ENCODE data around the gene ZNF827.

Gene ZNF827

GRCh38 chr4:145819101-145819852 lies 119.3 kb downstream of the ZNF827 start:
- no peaks in the 10 kb centered on the region for H3K9me3 Mint-ChIP-seq
- no peak overlapping the region for H3K27ac Mint-ChIP-seq
- H3K4me3 Mint-ChIP-seq, result no peak overlapping the region
- DNase-seq, result no peak
- peaks cover 15% of the 10 kb centered on the region for H3K36me3 Mint-ChIP-seq (ENCODE audit: insufficient read depth)
- no peak for ATAC-seq (replicated peaks)
- peaks cover 0 to 2% of the 10 kb centered on the region in 2 donors for H3K4me1 Mint-ChIP-seq (ENCODE audit: low read depth in 2 of 2)
- no peaks in the 10 kb centered on the region for H3K27me3 Mint-ChIP-seq

DNA sequence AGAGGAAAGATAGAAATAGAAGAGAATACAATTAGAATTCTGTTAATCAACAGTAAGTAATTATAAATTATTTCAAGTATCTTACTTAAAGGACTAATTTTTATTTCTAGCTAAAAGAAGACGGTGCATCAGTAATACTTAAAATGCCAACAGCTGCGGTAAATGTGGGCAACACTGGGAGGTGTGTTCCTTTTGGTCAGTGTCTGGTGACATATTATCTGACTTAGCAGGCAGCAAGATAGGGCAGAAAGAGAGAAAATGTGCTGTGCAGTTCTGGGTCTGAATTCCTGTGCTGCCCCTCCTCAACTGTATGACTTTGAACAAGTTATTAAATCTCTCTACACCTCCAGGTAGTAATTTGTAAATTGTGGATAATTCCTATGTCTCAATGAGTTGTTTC lies 120.6 kb downstream of the ZNF827 start:
- Mint-ChIP-seq H3K4me1 (ENCODE audit: low read depth in 2 of 2) (peaks cover 0 to 2% of the 10 kb centered on the region in 2 donors), H3K36me3 (ENCODE audit: insufficient read depth) (peaks cover 17% of the 10 kb centered on the region)

DNA sequence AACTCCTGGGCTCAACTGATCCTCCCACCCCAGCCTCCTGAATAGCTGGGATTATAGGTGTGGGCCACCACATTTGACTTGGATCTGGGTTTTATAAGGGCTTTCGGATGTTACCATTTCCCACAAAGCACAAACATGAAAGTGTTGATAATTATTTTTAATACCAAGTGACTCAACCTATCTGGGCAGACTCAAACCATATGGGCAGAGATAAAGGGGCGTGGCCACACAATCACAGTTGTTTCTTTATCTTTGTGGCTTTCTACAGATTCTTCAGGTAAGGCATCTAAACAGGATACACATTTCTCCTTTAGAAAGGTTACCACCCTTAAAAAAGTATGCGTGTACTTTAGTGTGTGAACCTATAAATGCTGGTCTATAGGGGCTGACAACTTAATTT lies 122.5 kb downstream of the ZNF827 start:
- peaks cover 0 to 2% of the 10 kb centered on the region in 2 donors for H3K4me1 Mint-ChIP-seq (ENCODE audit: low read depth in 2 of 2)
- H3K27me3 Mint-ChIP-seq, result no peaks in the 10 kb centered on the region
- no peaks in the 10 kb centered on the region for H3K9me3 Mint-ChIP-seq
- H3K27ac Mint-ChIP-seq, result no peak overlapping the region
- peaks cover 9% of the 10 kb centered on the region for H3K36me3 Mint-ChIP-seq (ENCODE audit: insufficient read depth)
- ATAC-seq (replicated peaks) (no peak), DNase-seq (no peak)
- H3K4me3 Mint-ChIP-seq, result no peak overlapping the region

More for the DNA sequence above, 120.6 kb downstream of the ZNF827 start:
- H3K9me3 Mint-ChIP-seq, result no peaks in the 10 kb centered on the region
- DNase-seq (no peak), ATAC-seq (replicated peaks) (no peak)
- H3K27ac Mint-ChIP-seq, result no peak overlapping the region
- no peak overlapping the region for H3K4me3 Mint-ChIP-seq
- H3K27me3 Mint-ChIP-seq, result no peaks in the 10 kb centered on the region

DNA sequence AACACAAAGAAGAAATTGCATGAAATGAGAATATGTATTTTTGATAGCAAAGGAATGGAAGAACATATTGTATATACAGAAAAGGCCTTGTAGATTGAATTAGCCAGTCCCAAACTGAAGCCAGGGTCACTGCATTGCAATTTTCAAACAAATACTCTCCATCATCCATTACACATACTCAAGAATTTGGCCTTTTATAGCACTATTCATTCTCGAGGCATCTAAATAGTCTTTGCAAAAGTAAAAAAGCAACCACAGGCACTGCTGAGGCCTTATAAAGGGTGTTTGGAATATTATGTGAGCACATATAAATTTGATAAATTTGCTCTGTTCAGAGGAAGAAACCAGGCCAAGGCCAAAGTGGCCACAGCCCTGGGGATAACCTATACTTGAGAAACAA lies 123.0 kb downstream of the ZNF827 start:
- H3K4me3 Mint-ChIP-seq, result no peak overlapping the region
- no peak overlapping the region for H3K27ac Mint-ChIP-seq

DNA sequence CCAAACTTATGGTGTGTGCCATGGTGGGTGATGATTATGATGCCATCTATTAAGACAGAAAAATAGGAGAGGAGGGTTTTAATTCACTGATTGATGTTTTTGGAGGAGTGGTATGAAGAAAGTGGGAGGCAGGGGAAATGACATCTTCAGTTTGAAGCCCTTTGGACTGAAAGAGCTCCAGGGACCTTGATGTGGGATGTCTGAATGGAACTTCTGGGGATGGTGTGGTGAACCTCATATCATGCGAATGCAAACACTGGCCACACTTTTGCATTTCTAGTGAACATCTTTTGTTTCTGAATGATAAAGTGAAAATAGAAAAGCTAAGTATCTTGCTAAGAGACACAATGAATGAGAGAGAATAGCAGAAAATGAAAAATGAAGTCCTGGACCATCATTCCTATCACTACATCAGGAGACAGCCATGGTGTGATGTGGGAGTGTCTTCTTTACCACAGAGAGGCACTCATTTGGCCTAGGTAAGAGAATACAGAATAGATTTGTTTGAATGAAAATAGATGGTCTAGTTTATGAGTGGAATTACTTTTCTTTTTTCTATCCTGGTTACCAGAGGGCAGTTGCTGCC lies 123.5 kb downstream of the ZNF827 start:
- peaks cover 0 to 2% of the 10 kb centered on the region in 2 donors for H3K4me1 Mint-ChIP-seq (ENCODE audit: low read depth in 2 of 2)
- no peak for DNase-seq
- H3K9me3 Mint-ChIP-seq, result peaks cover 0 to 2% of the 10 kb centered on the region in 2 donors
- H3K4me3 Mint-ChIP-seq, result no peak overlapping the region
- H3K27ac Mint-ChIP-seq, result no peak overlapping the region
- peaks cover 10% of the 10 kb centered on the region for H3K36me3 Mint-ChIP-seq (ENCODE audit: insufficient read depth)
- no peak for ATAC-seq (replicated peaks)
- H3K27me3 Mint-ChIP-seq, result no peaks in the 10 kb centered on the region

More for the DNA sequence above, 123.0 kb downstream of the ZNF827 start:
- Mint-ChIP-seq H3K4me1 (ENCODE audit: low read depth in 2 of 2) (peaks cover 0 to 2% of the 10 kb centered on the region in 2 donors), H3K27me3 (no peaks in the 10 kb centered on the region), H3K36me3 (ENCODE audit: insufficient read depth) (peaks cover 10% of the 10 kb centered on the region), H3K9me3 (no peaks in the 10 kb centered on the region)
- DNase-seq (no peak), ATAC-seq (replicated peaks) (no peak)

GRCh38 chr4:145814246-145814645 lies 124.4 kb downstream of the ZNF827 start:
- Mint-ChIP-seq H3K27ac (no peak overlapping the region), H3K27me3 (no peaks in the 10 kb centered on the region), H3K36me3 (ENCODE audit: insufficient read depth) (peaks cover 10% of the 10 kb centered on the region), H3K9me3 (peaks cover 0 to 2% of the 10 kb centered on the region in 2 donors), H3K4me1 (ENCODE audit: low read depth in 2 of 2) (peaks cover 2 to 6% of the 10 kb centered on the region in 2 donors), H3K4me3 (no peak overlapping the region)
- DNase-seq (no peak), ATAC-seq (replicated peaks) (no peak)

GRCh38 chr4:145812919-145813318 lies 125.7 kb downstream of the ZNF827 start:
- ATAC-seq (replicated peaks) (no peak), DNase-seq (no peak)
- Mint-ChIP-seq H3K27ac (no peak overlapping the region), H3K4me1 (ENCODE audit: low read depth in 2 of 2) (peaks cover 5 to 16% of the 10 kb centered on the region in 2 donors), H3K36me3 (ENCODE audit: insufficient read depth) (peaks cover 10% of the 10 kb centered on the region), H3K9me3 (peaks cover 0 to 2% of the 10 kb centered on the region in 2 donors), H3K27me3 (no peaks in the 10 kb centered on the region), H3K4me3 (no peak overlapping the region)

- Mint-ChIP-seq H3K27ac (peak overlapping the region in 1 of 2 donors; percentile 30), H3K4me1 (ENCODE audit: low read depth in 2 of 2) (peaks cover 4 to 23% of the 10 kb centered on the region in 2 donors), H3K9me3 (peaks cover 0 to 2% of the 10 kb centered on the region in 2 donors), H3K36me3 (ENCODE audit: insufficient read depth) (peaks cover 8% of the 10 kb centered on the region), H3K27me3 (no peaks in the 10 kb centered on the region), H3K4me3 (no peak overlapping the region)
- no peak for DNase-seq
- ATAC-seq (replicated peaks), result no peak
Measured at GRCh38 chr4:145808848-145809512, 129.6 kb downstream of the ZNF827 start.

- Mint-ChIP-seq H3K36me3 (ENCODE audit: insufficient read depth) (peaks cover 6% of the 10 kb centered on the region), H3K27ac (peak overlapping the region in 1 of 2 donors; percentile 1), H3K4me3 (no peak overlapping the region), H3K4me1 (ENCODE audit: low read depth in 2 of 2) (peaks cover 4 to 23% of the 10 kb centered on the region in 2 donors), H3K27me3 (no peaks in the 10 kb centered on the region), H3K9me3 (peaks cover 0 to 2% of the 10 kb centered on the region in 2 donors)
- peak; percentile 47 for ATAC-seq (replicated peaks)
- DNase-seq, result no peak
Measured at GRCh38 chr4:145808021-145808650, 130.5 kb downstream of the ZNF827 start.

GRCh38 chr4:145805490-145805889 lies 133.1 kb downstream of the ZNF827 start:
- no peak for ATAC-seq (replicated peaks)
- DNase-seq, result no peak
- Mint-ChIP-seq H3K27me3 (no peaks in the 10 kb centered on the region), H3K36me3 (ENCODE audit: insufficient read depth) (peaks cover 3% of the 10 kb centered on the region), H3K4me1 (ENCODE audit: low read depth in 2 of 2) (peaks cover 4 to 23% of the 10 kb centered on the region in 2 donors), H3K9me3 (peaks cover 0 to 2% of the 10 kb centered on the region in 2 donors), H3K27ac (no peak overlapping the region), H3K4me3 (no peak overlapping the region)

- Mint-ChIP-seq H3K27ac (no peak overlapping the region), H3K4me3 (no peak overlapping the region), H3K4me1 (ENCODE audit: low read depth in 2 of 2) (peaks cover 4 to 19% of the 10 kb centered on the region in 2 donors), H3K36me3 (ENCODE audit: insufficient read depth) (peaks cover 3% of the 10 kb centered on the region), H3K9me3 (no peaks in the 10 kb centered on the region), H3K27me3 (no peaks in the 10 kb centered on the region)
- ATAC-seq (replicated peaks), result no peak
- DNase-seq, result no peak
Measured at GRCh38 chr4:145804116-145804515, 134.5 kb downstream of the ZNF827 start.

DNA sequence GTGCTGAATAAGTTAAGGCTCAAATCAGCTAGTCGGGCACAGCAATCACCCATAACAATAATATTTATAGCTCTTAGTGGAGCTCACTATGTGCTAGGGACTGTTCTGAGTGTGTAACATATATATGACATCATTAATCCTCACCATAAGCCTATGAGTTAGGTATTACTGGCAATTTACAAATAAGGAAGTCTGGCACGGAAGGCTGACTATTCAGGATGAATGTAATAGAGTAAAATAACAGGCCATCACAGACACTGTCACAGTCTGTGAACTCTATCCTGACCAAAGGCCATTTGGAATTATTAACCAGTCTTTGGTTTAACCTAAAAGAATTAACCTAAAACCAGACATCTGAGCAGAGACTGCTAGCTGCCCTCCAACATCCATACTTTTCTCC lies 139.4 kb downstream of the ZNF827 start:
- H3K27me3 Mint-ChIP-seq, result no peaks in the 10 kb centered on the region
- ATAC-seq (replicated peaks) (no peak), DNase-seq (no peak)
- H3K4me1 Mint-ChIP-seq (ENCODE audit: low read depth in 2 of 2), result peaks cover 0 to 3% of the 10 kb centered on the region in 2 donors
- no peaks in the 10 kb centered on the region for H3K36me3 Mint-ChIP-seq (ENCODE audit: insufficient read depth)
- no peak overlapping the region for H3K4me3 Mint-ChIP-seq
- H3K9me3 Mint-ChIP-seq, result no peaks in the 10 kb centered on the region
- H3K27ac Mint-ChIP-seq, result no peak overlapping the region

GRCh38 chr4:145797278-145797677 lies 141.3 kb downstream of the ZNF827 start:
- H3K27ac Mint-ChIP-seq, result no peak overlapping the region
- H3K4me3 Mint-ChIP-seq, result no peak overlapping the region
- H3K27me3 Mint-ChIP-seq, result no peaks in the 10 kb centered on the region
- peaks cover 0 to 3% of the 10 kb centered on the region in 2 donors for H3K4me1 Mint-ChIP-seq (ENCODE audit: low read depth in 2 of 2)
- no peak for ATAC-seq (replicated peaks)
- H3K36me3 Mint-ChIP-seq (ENCODE audit: insufficient read depth), result peaks cover 2% of the 10 kb centered on the region
- no peaks in the 10 kb centered on the region for H3K9me3 Mint-ChIP-seq
- DNase-seq, result no peak
